K562 treated with DMSO at 1 percent for 12 hours (cell line): ENCODE results near the gene SERPINB4. TPM values are rescaled to one million over a fixed set of nuclear protein-coding genes. Genes with fewer than 3 reads are reported as not detected.

ENCODE experiments used
- total RNA-seq: library from RNA; unstranded; fragments of 300-600 nt; gene quantifications from 2 replicates; pipeline ENCODE4 v1.2.3, GENCODE V29; 2022; ENCODE audit not compliant: insufficient read depth

SERPINB4 gene
- not detected in 2 replicates for total RNA-seq

DNA sequence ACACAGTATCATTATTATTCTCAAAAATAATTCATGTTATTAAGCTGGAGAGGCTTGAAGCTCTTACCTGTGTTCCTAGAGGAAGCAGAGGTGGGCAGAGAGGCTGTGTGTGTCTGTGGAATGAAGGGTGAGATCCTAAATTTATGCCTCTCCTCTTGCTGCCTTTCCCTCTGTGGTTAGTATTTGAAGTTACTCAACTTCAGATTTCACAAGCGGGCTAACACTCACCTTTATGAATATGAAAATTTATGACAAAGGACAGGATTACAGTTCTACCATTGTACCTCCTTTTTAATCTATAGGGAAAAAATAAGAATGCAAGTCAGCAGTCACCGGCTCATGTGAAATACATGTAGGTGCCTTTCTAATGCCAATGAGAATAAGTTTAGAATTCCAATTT lies at the start of gene SERPINB4:
Gene SERPINB4, minus strand, starts transcription at position 115 of the 400 bp plus-strand sequence. CDS start 679 bp downstream, outside the sequence.

GRCh38 chr18:63661750-63662149 lies 17.7 kb upstream of the SERPINB4 start, which contains the start of gene SERPINB3:
Gene SERPINB3, minus strand, starts transcription at chr18:63661893. Its CDS starts 677 bp downstream, at chr18:63661216.

Other genes with a start within 250 kb of the SERPINB4 start
- 4.2 and 14.9 TPM in 2 replicates for gene VPS4B, start 221.8 kb downstream of the SERPINB4 start, total RNA-seq
- 1.0 TPM in 1 of 2 replicates, not detected in the other for gene SERPINB5, start 167.3 kb downstream of the SERPINB4 start, total RNA-seq
- gene SERPINB12, start 101.9 kb downstream of the SERPINB4 start, total RNA-seq = not detected in 2 replicates
- gene SERPINB13, start 56.9 kb downstream of the SERPINB4 start, total RNA-seq = not detected in 2 replicates
- gene SERPINB3, start 17.6 kb upstream of the SERPINB4 start, total RNA-seq = not detected in 2 replicates
- gene SERPINB11, start 58.7 kb upstream of the SERPINB4 start, total RNA-seq = not detected in 2 replicates
- gene SERPINB7, start 131.2 kb upstream of the SERPINB4 start, total RNA-seq = not detected in 2 replicates
- not detected in 2 replicates for gene SERPINB2, start 243.4 kb upstream of the SERPINB4 start, total RNA-seq